LNCaP clone FGC (cell line): ENCODE measurements around the gene COL24A1.

Source experiments
- DNase-seq: peaks from one replicate; pipeline ENCODE4 v3.0.0-alpha.2; 2011; ENCODE audit warnings: low read depth
- H3K4me3 ChIP-seq: 2 replicates; pipeline ENCODE4 v1.5.1; 2011; ENCODE audit warnings: mild to moderate bottlenecking, low read depth, low read length, control low read depth
- CTCF ChIP-seq: IDR thresholded peaks from 2 replicates; pipeline ENCODE4 v1.5.1; 2012; ENCODE audit warnings: mild to moderate bottlenecking; ENCODE audit not compliant: control insufficient read depth, insufficient read depth; ENCODE audit errors: extremely low read depth

COL24A1 gene

GRCh38 chr1:86061551-86061990 lies 95.0 kb downstream of the COL24A1 start:
- H3K4me3 ChIP-seq = no peak overlapping the region
- no peak for TF ChIP-seq CTCF
- no peak for DNase-seq

- DNase-seq = no peak
- no peak overlapping the region for H3K4me3 ChIP-seq
- TF ChIP-seq CTCF = no peak
These were observed 102.2 kb downstream of the COL24A1 start for GRCh38 chr1:86054396-86054795.

GRCh38 chr1:86052948-86053698 lies 103.4 kb downstream of the COL24A1 start:
- DNase-seq = no peak
- no peak for TF ChIP-seq CTCF
- no peak overlapping the region for H3K4me3 ChIP-seq

- TF ChIP-seq CTCF = no peak
- H3K4me3 ChIP-seq = no peak overlapping the region
- no peak for DNase-seq
These were observed 121.5 kb downstream of the COL24A1 start for GRCh38 chr1:86035101-86035500.

GRCh38 chr1:86030180-86030579 lies 126.4 kb downstream of the COL24A1 start:
- no peak overlapping the region for H3K4me3 ChIP-seq
- DNase-seq = no peak
- TF ChIP-seq CTCF = no peak

GRCh38 chr1:86018283-86018923 lies 138.2 kb downstream of the COL24A1 start:
- DNase-seq = no peak
- no peak overlapping the region for H3K4me3 ChIP-seq
- TF ChIP-seq CTCF = peak; percentile 59
